B cell (primary cell): Measurements from ENCODE around the gene NDST3. TPM values are rescaled to one million over a fixed set of nuclear protein-coding genes. Genes with fewer than 3 reads are reported as not detected.

Experiments
- ATAC-seq: fragments of 200-7000 bp; cut with Tn5 transposase; one replicate; pipeline ENCODE4 v1.10.0; 2021; ENCODE audit warnings: low read depth, mild to moderate bottlenecking, moderate number of reproducible peaks, moderate library complexity
- CTCF ChIA-PET: fragments of 350-600 bp; sonication (Branson Sonifier 250); formaldehyde crosslinking; loops from one replicate; lab custom pipeline; 2021; ENCODE audit warnings: antibody characterized with exemption, inconsistent platforms; lab: Charles Lee
- POLR2A ChIA-PET: fragments of 350-600 bp; sonication (Branson Sonifier 250); formaldehyde crosslinking; loops from one replicate; lab custom pipeline; 2021; ENCODE audit warnings: antibody characterized with exemption; lab: Charles Lee
- DNase-seq: peaks from one replicate; pipeline ENCODE4 v3.0.0; 2013
- H2AFZ ChIP-seq: 2 replicates; pipeline ENCODE4 v1.6.1; 2012; ENCODE audit warnings: mild to moderate bottlenecking, low read depth, low read length; ENCODE audit not compliant: insufficient read depth, poor library complexity, severe bottlenecking
- H3K27ac ChIP-seq, 2 donors: 1 replicate in 1 of 2; 2 replicates in 1 of 2; pipeline ENCODE4 v1.5.1; 2012 to 2013; ENCODE audit warnings: low read length in 2 of 2, mild to moderate bottlenecking in 2 of 2, moderate library complexity in 1 of 2
- H3K27me3 ChIP-seq, 4 experiments: fragments of 200-600 bp in 1 of 4; sonication (generic) in 1 of 4; replicated peaks in 1 of 4; 1 replicate in 2 of 4; 2 replicates in 2 of 4; pipeline versions ENCODE4 v1.6.1 to v1.7.0; 2013 to 2016; ENCODE audit warnings: low read length in 3 of 4, mild to moderate bottlenecking in 2 of 4, mixed read lengths in 1 of 4, moderate library complexity in 1 of 4; ENCODE audit not compliant: insufficient read depth in 4 of 4, control insufficient read depth in 3 of 4; ENCODE audit errors: control extremely low read depth in 1 of 4
- H3K36me3 ChIP-seq, 2 experiments: replicated peaks in 1 of 2; 1 replicate in 1 of 2; 2 replicates in 1 of 2; pipeline versions ENCODE4 v1.6.1 to v1.7.1; 2013; ENCODE audit warnings: low read length in 1 of 2; ENCODE audit not compliant: insufficient read depth in 2 of 2, control insufficient read depth in 1 of 2; ENCODE audit errors: control extremely low read depth in 1 of 2, extremely low read depth in 1 of 2
- H3K4me1 ChIP-seq, 2 donors: fragments of 200-600 bp in 1 of 2; sonication (generic) in 1 of 2; 1 replicate in 1 of 2; 2 replicates in 1 of 2; pipeline versions ENCODE4 v1.5.1 to v1.6.1; 2013 to 2017; ENCODE audit warnings: low read length in 2 of 2; ENCODE audit not compliant: control insufficient read depth in 2 of 2, insufficient read depth in 2 of 2
- H3K4me2 ChIP-seq: replicated peaks from 2 replicates; pipeline ENCODE3; 2012; ENCODE audit warnings: mild to moderate bottlenecking, low read depth, low read length; ENCODE audit not compliant: poor library complexity, severe bottlenecking
- H3K4me3 ChIP-seq, 5 experiments: fragments of 200-600 bp in 1 of 5; sonication (generic) in 1 of 5; 1 replicate in 3 of 5; 2 replicates in 2 of 5; pipeline versions ENCODE4 v1.5.1 to v1.7.0; 2011 to 2016; ENCODE audit warnings: low read length in 4 of 5, mild to moderate bottlenecking in 4 of 5, low read depth in 2 of 5, control low read depth in 1 of 5, moderate library complexity in 1 of 5; ENCODE audit not compliant: insufficient read depth in 1 of 5; ENCODE audit errors: control extremely low read depth in 1 of 5, extremely low read depth in 1 of 5
- H3K79me2 ChIP-seq: fragments of 200-600 bp; sonication (generic); one replicate; pipeline ENCODE4 v1.6.0; 2016; ENCODE audit warnings: low read length; ENCODE audit not compliant: control insufficient read depth, insufficient read depth
- H3K9ac ChIP-seq: fragments of 200-600 bp; sonication (generic); 2 replicates; pipeline ENCODE4 v1.6.1; 2017; ENCODE audit warnings: mild to moderate bottlenecking, low read length, moderate library complexity
- H3K9me3 ChIP-seq, 3 donors: one replicate each; pipeline versions ENCODE4 v1.6.1 to v1.7.1; 2013; ENCODE audit warnings: low read length in 2 of 3; ENCODE audit not compliant: control insufficient read depth in 2 of 3, insufficient read depth in 1 of 3; ENCODE audit errors: control extremely low read depth in 1 of 3
- H4K20me1 ChIP-seq: 2 replicates; pipeline ENCODE4 v1.6.0; 2012; ENCODE audit warnings: mild to moderate bottlenecking, low read length; ENCODE audit not compliant: insufficient read depth, control insufficient read depth, poor library complexity, severe bottlenecking
- H3K27ac Mint-ChIP-seq: one replicate; pipeline ENCODE4 v1.8.0; 2021; ENCODE audit warnings: mixed read lengths
- H3K27me3 Mint-ChIP-seq: one replicate; pipeline ENCODE4 v1.8.0; 2021; ENCODE audit warnings: mixed read lengths
- H3K4me1 Mint-ChIP-seq: one replicate; pipeline ENCODE4 v1.8.0; 2021; ENCODE audit warnings: mixed read lengths
- H3K4me3 Mint-ChIP-seq: one replicate; pipeline ENCODE4 v1.8.0; 2021; ENCODE audit warnings: mixed read lengths
- H3K9me3 Mint-ChIP-seq: one replicate; pipeline ENCODE4 v1.8.0; 2022; ENCODE audit warnings: mixed read lengths; ENCODE audit not compliant: insufficient read depth
- EZH2 ChIP-seq: IDR thresholded peaks from 2 replicates; pipeline ENCODE4 v1.6.1; 2012; ENCODE audit warnings: borderline replicate concordance, low read depth, mild to moderate bottlenecking, moderate library complexity, low read length; ENCODE audit not compliant: insufficient read depth, poor library complexity, severe bottlenecking
- WGBS: methylation state at CpG from one replicate; pipeline ENCODE4 v1.1.5; 2013; ENCODE audit warnings: missing lambda C conversion rate; ENCODE audit not compliant: insufficient coverage; 5-methylcytosine and 5-hydroxymethylcytosine counted together
- intact Hi-C: fragments of 100-400 bp; cut with micrococcal nuclease; formaldehyde crosslinking; loops from one replicate; pipeline ENCODE4 v1.10.0; 2022
- polyA plus RNA-seq: library from polyadenylated mRNA; depleted of rRNA; stranded (reverse); fragments of >200 nt; gene quantifications from 2 replicates; pipeline ENCODE4 v1.2.3, GENCODE V29; 2012
- total RNA-seq, 2 donors: library from RNA; stranded (reverse); fragments of 120-200 nt in 1 of 2; gene quantifications; 1 replicate in 1 of 2; 2 replicates in 1 of 2; pipeline versions ENCODE4 v1.2.3 to v1.2.4, GENCODE V29; 2013 to 2022
- TF ChIP-seq, protein P1 (sequence below): fragments of 200-600 bp; IDR thresholded peaks from one replicate; pipeline ENCODE4 v1.8.0; 2022; ENCODE audit warnings: antibody characterized with exemption, mild to moderate bottlenecking

NDST3 gene
- total and polyA plus RNA-seq, 2 donors (not counting 1 experiment from before 2014, with no cell fraction given): not detected

DNA sequence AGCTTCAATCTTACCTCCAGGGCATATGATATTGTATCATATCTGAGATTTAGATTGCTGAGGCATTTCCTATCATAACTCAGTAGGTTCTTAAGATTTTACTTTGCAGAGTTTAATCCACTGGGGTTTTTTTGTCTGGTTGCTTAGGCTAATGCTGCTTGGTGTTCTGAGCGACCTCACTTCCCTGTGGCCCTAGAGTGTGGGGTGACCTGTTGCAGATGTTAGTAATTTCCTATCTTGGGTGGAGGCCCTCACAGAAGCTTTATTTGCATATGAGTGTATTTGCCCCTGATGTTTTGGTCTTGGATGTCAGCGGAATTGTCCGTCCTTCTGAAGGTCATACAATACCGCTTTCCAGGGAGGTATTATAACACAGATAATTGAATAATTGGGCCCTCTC is 137.1 kb downstream of the NDST3 start:
- POLR2A ChIA-PET: no interaction called here
- no peak overlapping the region for H3K9ac ChIP-seq

DNA sequence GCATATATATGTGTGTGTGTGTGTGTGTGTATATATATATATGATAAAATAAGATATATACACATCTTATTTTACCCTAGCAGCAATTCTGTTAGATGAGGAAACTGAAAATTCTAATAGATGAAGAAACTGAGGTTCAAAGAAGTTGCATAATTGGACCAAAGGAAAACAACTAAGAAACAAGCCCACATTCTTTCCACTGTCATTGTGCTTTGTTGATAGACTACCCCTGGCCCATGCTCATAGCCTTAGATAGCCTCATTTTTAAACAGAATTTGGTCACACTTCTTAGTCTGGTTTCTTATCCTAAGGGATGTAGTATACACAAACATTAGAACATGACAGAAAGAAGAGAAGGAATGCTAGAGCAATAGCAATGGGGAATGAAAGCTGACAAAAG is 138.8 kb downstream of the NDST3 start:
- Mint-ChIP-seq H3K4me3 (no peak overlapping the region), H3K9me3 (peaks cover 2% of the 10 kb centered on the region), H3K27me3 (no peaks in the 10 kb centered on the region), H3K4me1 (no peaks in the 10 kb centered on the region), H3K27ac (no peak overlapping the region)
- no peaks in the 10 kb centered on the region for H3K79me2 ChIP-seq
- H3K9me3 ChIP-seq: no peaks in the 10 kb centered on the region
- H3K4me2 ChIP-seq: no peak overlapping the region
- ATAC-seq (no peak), DNase-seq (no peak)
- H3K27ac ChIP-seq: no peak overlapping the region
- POLR2A ChIA-PET: no interaction called here
- intact Hi-C loops: no loop called here
- no peaks in the 10 kb centered on the region for H4K20me1 ChIP-seq
- H3K36me3 ChIP-seq: no peaks in the 10 kb centered on the region
- CTCF ChIA-PET: no interaction called here
- no peak for TF ChIP-seq EZH2
- TF ChIP-seq, protein P1, sequence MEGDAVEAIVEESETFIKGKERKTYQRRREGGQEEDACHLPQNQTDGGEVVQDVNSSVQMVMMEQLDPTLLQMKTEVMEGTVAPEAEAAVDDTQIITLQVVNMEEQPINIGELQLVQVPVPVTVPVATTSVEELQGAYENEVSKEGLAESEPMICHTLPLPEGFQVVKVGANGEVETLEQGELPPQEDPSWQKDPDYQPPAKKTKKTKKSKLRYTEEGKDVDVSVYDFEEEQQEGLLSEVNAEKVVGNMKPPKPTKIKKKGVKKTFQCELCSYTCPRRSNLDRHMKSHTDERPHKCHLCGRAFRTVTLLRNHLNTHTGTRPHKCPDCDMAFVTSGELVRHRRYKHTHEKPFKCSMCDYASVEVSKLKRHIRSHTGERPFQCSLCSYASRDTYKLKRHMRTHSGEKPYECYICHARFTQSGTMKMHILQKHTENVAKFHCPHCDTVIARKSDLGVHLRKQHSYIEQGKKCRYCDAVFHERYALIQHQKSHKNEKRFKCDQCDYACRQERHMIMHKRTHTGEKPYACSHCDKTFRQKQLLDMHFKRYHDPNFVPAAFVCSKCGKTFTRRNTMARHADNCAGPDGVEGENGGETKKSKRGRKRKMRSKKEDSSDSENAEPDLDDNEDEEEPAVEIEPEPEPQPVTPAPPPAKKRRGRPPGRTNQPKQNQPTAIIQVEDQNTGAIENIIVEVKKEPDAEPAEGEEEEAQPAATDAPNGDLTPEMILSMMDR: no peak
- H2AFZ ChIP-seq: no peak overlapping the region
- H3K4me1 ChIP-seq: no peaks in the 10 kb centered on the region
- H3K27me3 ChIP-seq: no peaks in the 10 kb centered on the region
- H3K4me3 ChIP-seq: no peak overlapping the region
- H3K9ac ChIP-seq: no peak overlapping the region

More for the DNA sequence above, 137.1 kb downstream of the NDST3 start:
- no peak overlapping the region for H3K4me3 Mint-ChIP-seq
- peaks cover 0 to 5% (median 0%) of the 10 kb centered on the region in 3 donors for H3K9me3 ChIP-seq
- no peak overlapping the region for H3K4me3 ChIP-seq
- no peaks in the 10 kb centered on the region for H3K27me3 Mint-ChIP-seq
- no peak overlapping the region for H3K27ac Mint-ChIP-seq
- WGBS: 100% methylated on average over 3 of the region's 4 CpGs
- H4K20me1 ChIP-seq: no peaks in the 10 kb centered on the region
- no peak overlapping the region for H2AFZ ChIP-seq
- ATAC-seq (no peak), DNase-seq (no peak)
- H3K79me2 ChIP-seq: no peaks in the 10 kb centered on the region
- H3K4me2 ChIP-seq: no peak overlapping the region
- CTCF ChIA-PET: no interaction called here
- H3K4me1 Mint-ChIP-seq: no peaks in the 10 kb centered on the region
- peaks cover 2% of the 10 kb centered on the region for H3K9me3 Mint-ChIP-seq
- no peaks in the 10 kb centered on the region for H3K27me3 ChIP-seq
- no peaks in the 10 kb centered on the region for H3K4me1 ChIP-seq
- H3K36me3 ChIP-seq: no peaks in the 10 kb centered on the region
- TF ChIP-seq, protein P1: no peak
- no peak overlapping the region for H3K27ac ChIP-seq
- intact Hi-C loops: no loop called here
